ENCODE measurements around the gene KRTAP19-6. TPM values are rescaled to one million over a fixed set of nuclear protein-coding genes. Genes with fewer than 3 reads are reported as not detected.

The KRTAP19-6 gene
- total RNA-seq, 1 donor from 2014 or later, result not detected

Other genes with a start within 250 kb of the KRTAP19-6 start
- not detected in 2 replicates for gene KRTAP26-1, start 221.5 kb downstream of the KRTAP19-6 start, total RNA-seq
- not detected in 2 replicates for gene KRTAP27-1, start 204.2 kb downstream of the KRTAP19-6 start, total RNA-seq
- gene KRTAP23-1, start 193.3 kb downstream of the KRTAP19-6 start, total RNA-seq, result not detected in 2 replicates
- gene KRTAP13-2, start 169.6 kb downstream of the KRTAP19-6 start, total RNA-seq, result not detected in 2 replicates
- gene KRTAP13-1, start 145.8 kb downstream of the KRTAP19-6 start, total RNA-seq, result not detected in 2 replicates
- not detected in 2 replicates for gene KRTAP13-3, start 115.9 kb downstream of the KRTAP19-6 start, total RNA-seq
- not detected in 2 replicates for gene KRTAP13-4, start 111.6 kb downstream of the KRTAP19-6 start, total RNA-seq
- gene KRTAP15-1, start 101.6 kb downstream of the KRTAP19-6 start, total RNA-seq, result not detected in 2 replicates
- gene KRTAP19-1, start 61.5 kb downstream of the KRTAP19-6 start, total RNA-seq, result not detected in 2 replicates
- not detected in 2 replicates for gene KRTAP19-2, start 54.4 kb downstream of the KRTAP19-6 start, total RNA-seq
- not detected in 2 replicates for gene KRTAP19-3, start 49.9 kb downstream of the KRTAP19-6 start, total RNA-seq
- not detected in 2 replicates for gene KRTAP19-4, start 44.7 kb downstream of the KRTAP19-6 start, total RNA-seq
- gene KRTAP19-5, start 39.7 kb downstream of the KRTAP19-6 start, total RNA-seq, result not detected in 2 replicates
- gene KRTAP19-7, start 19.4 kb upstream of the KRTAP19-6 start, total RNA-seq, result not detected in 2 replicates
- not detected in 2 replicates for gene KRTAP22-2, start 48.5 kb upstream of the KRTAP19-6 start, total RNA-seq
- not detected in 2 replicates for gene KRTAP6-3, start 50.6 kb upstream of the KRTAP19-6 start, total RNA-seq
- not detected in 2 replicates for gene KRTAP6-2, start 57.0 kb upstream of the KRTAP19-6 start, total RNA-seq
- gene KRTAP22-1, start 59.2 kb upstream of the KRTAP19-6 start, total RNA-seq, result not detected in 2 replicates
- not detected in 2 replicates for gene KRTAP6-1, start 72.1 kb upstream of the KRTAP19-6 start, total RNA-seq
- gene KRTAP20-1, start 74.6 kb upstream of the KRTAP19-6 start, total RNA-seq, result not detected in 2 replicates
- not detected in 2 replicates for gene KRTAP20-4, start 78.8 kb upstream of the KRTAP19-6 start, total RNA-seq
- gene KRTAP20-2, start 93.3 kb upstream of the KRTAP19-6 start, total RNA-seq, result not detected in 2 replicates
- gene KRTAP20-3, start 101.0 kb upstream of the KRTAP19-6 start, total RNA-seq, result not detected in 2 replicates
- not detected in 2 replicates for gene KRTAP21-3, start 176.9 kb upstream of the KRTAP19-6 start, total RNA-seq
- gene KRTAP21-2, start 205.4 kb upstream of the KRTAP19-6 start, total RNA-seq, result not detected in 2 replicates
- gene KRTAP21-1, start 213.6 kb upstream of the KRTAP19-6 start, total RNA-seq, result not detected in 2 replicates